GM21528 (cell line): ENCODE data around the gene CFAP65.

Experiments
- ATAC-seq: cut with Tn5 transposase; IDR thresholded peaks from one replicate; pipeline ENCODE4 v1.9.1; 2021; ENCODE audit warnings: mild to moderate bottlenecking, moderate library complexity; ENCODE audit not compliant: unreplicated experiment, low FRiP score

The CFAP65 gene

GRCh38 chr2:219018286-219018685, 23.0 kb downstream of the CFAP65 start:
- ATAC-seq: no peak

- ATAC-seq: no peak
Observed at GRCh38 chr2:219017201-219017931, 23.9 kb downstream of the CFAP65 start.

DNA sequence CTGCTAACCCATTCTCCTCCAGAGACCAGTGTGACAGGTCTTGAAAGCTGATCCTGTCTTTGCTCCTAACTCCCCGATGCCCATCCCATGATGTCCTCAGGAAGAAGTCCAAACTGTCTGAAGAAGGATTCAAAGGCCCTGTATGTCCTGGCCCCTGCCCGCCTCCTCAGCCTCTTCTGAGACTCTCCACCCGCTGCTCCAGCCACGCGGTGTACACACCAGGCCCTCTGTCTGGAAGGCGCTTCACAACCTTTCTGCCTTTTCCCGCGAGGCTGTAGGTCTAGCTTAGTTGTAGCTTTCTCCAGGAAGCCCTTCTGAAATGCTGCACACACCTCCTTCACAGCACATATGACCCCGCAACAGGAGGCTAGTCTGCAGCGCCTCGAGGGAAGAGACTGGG, 24.6 kb downstream of the CFAP65 start:
- no peak for ATAC-seq

- ATAC-seq: no peak
Observed at GRCh38 chr2:219010873-219011272, 30.4 kb downstream of the CFAP65 start.

DNA sequence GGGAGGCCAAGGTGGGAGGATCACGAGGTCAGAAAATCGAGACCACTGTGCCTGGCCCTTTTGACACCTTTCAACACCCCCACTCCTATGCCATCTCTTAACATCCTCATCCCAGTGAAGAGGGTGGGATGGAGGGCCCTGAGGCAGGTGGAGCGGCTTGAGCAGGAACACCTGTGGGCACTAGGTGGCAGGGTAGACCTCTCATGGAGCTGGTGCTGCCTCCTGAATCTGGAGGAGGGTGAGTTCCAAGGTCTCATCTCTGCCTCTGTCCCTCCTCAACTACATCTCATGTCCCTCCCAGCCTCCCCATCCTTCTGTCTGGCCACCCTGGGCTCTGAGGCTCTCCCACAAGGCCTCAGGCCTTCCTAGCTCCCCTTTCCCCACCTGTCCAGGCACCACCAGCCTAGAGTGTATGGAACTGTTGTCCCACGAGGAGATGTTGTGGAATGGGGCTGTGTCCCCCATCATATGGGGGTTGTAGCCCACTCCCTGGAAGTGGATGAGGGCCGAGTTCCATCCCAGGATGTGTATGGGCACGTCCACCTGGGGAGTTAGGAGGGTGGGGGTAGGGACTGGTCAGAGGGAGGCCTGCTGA, 31.1 kb downstream of the CFAP65 start:
- no peak for ATAC-seq

- ATAC-seq: no peak
Observed at GRCh38 chr2:219009294-219009693, 32.0 kb downstream of the CFAP65 start.

- ATAC-seq: no peak
Observed at GRCh38 chr2:219003979-219004378, 37.3 kb downstream of the CFAP65 start.

DNA sequence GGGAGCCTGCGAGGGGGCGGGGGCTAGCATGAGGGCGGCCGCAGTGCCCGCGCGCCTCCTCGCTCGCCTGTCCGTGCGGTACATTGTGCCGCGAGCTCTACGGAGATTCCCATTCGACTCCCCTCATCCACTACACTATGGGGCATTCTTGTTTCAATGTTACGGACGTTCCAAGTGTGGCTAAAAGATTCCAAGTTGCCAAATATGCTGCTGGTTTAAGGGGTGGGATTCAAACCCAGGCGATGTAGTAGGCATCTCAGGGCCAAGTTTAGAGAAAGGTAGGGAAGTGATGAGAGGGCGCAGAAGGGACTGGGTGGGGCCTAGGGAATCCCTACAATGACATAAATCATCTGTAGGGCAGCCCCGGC, 38.1 kb downstream of the CFAP65 start:
- no peak for ATAC-seq

DNA sequence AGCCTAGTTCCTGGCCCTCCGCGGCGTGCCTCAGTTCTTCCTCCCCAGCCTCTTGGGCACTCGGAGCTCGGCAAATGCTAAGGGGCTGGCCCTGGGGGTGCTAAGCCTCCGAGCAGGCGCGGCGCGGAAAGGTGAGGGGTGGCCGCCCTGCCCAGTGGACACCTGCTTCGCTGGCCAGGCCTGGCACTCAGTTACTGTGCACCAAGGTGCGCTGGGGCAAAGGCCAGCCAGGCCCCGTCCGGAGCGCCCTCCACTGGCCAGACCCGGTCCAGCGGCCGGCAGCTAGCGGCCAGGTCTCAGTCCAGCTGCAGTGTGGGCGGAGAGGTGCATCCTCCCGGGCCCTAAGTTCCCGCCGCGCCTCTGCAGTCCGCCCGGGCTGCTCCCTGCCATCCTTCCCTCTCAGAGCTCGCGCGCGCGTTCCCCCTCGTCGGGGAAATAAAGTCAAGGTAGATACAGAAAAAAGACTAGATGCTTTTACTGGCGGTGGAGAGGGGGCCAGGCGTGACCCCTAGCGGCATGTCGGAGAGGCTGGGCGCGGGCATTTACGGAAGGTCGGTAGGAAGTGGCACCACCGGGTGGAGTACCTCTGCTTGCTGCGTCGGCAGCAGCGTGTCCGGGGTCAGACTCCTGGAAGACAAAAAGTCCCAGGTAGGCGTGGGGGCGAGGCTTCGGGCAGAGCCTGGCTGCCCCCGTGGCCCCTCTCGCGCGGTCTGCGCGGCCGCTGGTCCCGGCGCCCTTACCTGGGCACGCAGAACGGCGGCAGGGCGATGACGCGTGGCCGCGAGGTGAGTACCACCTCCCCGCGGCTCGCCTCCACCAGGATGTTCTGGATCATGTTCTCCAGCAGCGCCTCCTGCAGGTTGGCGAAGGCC, 38.7 kb downstream of the CFAP65 start:
- ATAC-seq: no peak

GRCh38 chr2:219001577-219002394, 39.5 kb downstream of the CFAP65 start:
- no peak for ATAC-seq

DNA sequence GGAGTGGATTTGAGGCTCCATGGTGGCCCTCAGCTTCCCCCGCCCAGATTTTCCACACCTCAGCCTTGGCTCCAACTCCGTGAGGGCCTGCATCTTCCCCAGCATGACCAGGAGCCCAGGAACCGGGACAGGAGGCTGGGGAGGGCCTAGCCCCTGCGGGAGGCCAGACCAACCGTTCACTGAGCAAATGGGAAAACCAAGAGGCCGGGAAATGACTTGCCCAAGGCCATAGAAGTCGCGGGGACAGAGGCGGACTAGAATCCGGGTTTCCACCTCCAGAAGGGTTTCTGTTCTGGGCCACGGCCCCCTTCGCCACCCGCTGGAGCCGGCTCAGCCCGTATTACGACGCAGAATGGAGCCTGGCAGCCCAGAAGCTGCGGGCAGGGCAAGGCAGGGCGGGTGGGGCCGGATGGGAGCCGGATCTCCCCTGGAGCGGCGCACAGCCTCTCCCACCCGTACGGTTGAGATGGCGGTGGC, 40.2 kb downstream of the CFAP65 start:
- ATAC-seq: no peak

DNA sequence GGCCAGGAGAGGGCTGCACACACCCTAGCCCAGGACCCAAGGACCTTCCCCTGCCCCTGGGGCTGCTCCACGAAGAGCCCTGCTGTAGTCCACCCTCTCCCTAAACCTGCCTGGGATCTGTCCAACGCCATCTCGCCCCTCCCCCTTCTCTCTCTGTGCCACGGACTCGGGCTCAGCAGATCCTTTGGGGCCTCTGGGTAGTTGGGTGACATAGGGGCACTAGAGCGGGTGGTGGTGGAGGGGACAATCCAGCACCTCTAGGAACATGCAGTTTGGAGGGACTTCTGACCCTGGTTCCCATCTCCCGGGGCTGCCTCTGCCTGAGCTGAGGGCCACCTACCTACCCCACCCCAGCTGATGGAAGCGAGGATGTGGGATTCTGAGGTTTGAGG, 40.8 kb downstream of the CFAP65 start:
- no peak for ATAC-seq

GRCh38 chr2:218999881-219000568, 41.3 kb downstream of the CFAP65 start:
- no peak for ATAC-seq

DNA sequence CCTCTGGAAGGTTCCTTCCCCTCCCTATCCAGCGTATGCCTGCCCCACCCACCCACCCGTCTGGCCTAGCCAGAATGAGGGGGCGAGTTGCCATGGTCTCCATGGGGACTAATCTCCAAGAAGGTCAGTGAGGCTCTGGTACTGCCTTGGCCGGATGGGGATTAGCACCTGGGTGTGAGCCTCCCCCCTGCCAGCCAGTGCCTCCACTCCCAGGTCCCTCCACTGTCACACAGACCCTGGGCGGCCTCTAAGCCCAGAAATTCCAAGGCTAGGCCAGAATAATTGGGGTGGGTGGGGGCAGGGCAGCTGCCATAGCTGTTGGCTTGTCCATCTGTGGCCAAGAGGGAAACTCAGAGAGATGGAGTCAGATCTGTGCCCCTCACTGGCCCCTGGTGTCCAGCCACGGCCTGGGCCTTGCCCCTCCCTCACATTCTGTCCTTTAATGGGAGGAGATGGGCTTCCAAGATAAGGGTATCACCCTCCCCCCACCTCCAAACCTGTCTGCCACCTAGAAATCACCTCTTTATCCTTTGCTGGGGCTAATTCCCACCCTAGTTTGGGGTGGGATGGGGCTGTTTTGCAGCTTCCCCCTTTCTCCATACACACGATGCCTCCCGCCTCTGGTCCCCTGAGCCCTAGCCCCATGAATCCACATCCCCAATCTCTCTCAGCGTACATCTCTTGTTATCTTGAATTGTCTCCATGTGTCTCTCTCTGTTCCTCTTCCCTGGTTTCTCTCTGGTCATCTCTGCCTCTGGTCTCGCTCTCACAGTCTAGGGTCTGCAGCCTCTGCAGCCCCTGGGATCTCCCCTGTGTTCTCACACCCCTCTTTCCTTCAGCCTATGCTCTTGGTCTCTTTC, 42.1 kb downstream of the CFAP65 start:
- no peak for ATAC-seq

DNA sequence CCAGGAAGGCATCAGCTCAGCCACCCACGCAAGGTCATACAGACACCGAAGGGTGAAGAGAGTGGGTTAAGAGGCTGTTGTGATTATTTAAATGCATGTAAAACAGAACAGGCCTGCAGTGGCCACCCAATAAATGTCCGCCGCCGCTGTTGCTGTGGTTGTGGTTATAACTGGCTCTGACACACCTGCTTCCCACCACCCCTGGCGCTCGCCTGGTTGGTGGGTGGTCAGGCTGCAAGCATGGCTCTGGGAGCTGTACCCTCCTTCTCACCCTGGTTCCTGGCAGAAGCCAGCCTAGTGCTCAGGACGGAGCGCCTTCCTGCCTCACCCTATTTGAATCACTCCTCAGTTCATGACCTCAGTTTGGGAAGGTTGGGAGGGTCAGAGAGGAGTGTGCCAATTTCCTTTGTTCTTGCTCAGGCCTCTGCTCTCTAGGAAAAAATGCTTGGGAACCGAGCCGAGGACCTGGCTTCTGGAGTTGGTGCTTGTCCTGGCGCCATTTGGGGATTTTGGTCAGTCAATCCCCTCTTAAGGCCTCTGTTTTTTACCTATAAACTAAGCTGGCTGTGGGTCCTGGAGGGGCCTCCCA, 42.8 kb downstream of the CFAP65 start:
- ATAC-seq: no peak

DNA sequence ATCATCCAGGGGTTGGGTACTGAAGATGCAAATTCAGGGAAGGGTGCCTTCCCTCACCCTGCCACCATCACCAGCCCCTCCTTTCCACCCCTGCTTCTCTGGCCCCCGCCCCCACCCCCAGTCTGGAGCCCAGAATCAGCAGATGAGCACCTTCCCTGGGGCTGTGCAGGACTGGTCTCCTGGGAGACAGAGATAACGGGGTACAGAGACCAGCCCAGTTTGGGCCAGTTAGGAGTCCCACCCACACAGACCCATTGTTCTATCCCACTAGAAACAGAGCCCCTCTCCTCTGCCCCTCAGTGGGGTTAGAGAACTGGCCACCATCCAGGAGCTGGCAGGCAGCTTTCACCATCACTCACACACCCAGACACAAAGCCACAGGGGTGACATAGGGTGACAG, 43.6 kb downstream of the CFAP65 start:
- ATAC-seq: no peak

DNA sequence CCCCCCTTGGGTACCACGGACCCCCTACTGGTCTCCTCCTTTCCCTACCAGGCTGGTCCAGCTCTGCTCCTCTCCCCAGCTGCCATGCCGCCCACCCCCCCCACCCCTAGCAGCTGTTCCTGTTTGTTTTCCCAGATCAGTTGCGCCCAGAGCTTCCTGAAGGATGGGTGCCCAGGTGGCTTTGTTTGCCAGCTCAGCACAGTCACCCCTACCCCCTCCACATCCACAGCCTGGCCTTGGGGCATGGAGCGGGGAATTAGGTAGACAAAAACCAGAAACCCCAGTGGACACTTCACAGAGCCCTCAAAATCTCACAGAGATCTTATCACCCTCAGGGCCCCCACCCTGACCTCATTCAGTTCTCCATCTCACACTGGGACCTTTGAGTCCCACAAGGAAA, 44.4 kb downstream of the CFAP65 start:
- no peak for ATAC-seq

DNA sequence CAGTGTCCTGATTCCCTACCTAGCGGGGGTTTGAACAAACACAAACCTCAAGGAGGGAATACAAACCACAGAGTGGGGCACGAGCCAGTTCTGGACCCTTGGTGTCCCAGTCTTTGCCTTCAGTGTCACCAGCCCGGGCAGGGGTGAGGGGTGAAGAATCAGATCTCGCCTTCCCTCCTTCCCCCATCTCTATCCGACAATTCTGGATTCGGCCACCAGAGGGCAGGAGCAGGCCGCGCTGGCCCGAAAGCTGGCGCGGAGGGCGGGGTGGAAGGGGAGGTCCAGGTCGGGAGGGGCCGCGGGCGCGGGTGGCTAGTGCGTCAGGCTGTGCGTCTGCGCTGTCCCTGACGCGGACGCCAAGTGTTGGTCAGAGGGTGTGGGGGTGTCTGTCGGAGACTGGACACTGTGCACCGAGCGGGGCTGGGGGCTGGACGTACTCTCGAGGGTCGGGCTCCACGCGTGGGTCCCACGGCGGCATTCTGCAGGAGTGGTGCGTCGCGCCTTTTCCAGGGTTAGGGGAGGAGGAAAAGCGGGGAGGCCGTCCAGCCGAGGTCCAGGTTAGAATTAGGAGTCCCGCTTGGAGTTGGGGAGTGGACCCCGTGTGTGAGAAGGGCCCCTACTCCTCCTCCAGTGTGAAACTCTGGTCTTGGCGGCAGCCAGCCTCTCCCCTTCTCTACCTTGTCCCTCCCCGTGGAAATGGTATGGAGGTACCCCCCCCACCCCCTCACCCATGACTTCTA, 45.2 kb downstream of the CFAP65 start:
- no peak for ATAC-seq
